Measurements from ENCODE around the gene PTEN.
"Not testable (repeated sequence)": the region's sequence is repeated elsewhere in the genome, so short reads cannot be mapped to it uniquely, and the experiment has no call there.

PTEN gene

GRCh38 chr10:87855247-87855646 is 8.2 kb upstream of the PTEN start:
- CTCF ChIA-PET, POLR2A ChIA-PET: not testable (repeated sequence)
- 100% methylated on average over 1 of the region's 5 CpGs for WGBS (ENCODE audit: insufficient coverage)

GRCh38 chr10:87855665-87856064 is 7.8 kb upstream of the PTEN start:
- H3K9me3 ChIP-seq (ENCODE audit: control extremely low read depth in 1 of 5, control insufficient read depth in 4 of 5, insufficient read depth in 2 of 5, low read depth in 1 of 5, low read length in 4 of 5); H3K27ac ChIP-seq (ENCODE audit: insufficient read depth in 1 of 2, low read depth in 1 of 2, low read length in 2 of 2, poor library complexity in 1 of 2, severe bottlenecking in 2 of 2); POLR2A ChIA-PET; H3K36me3 ChIP-seq (ENCODE audit: control insufficient read depth in 4 of 4, insufficient read depth in 4 of 4, low read length in 3 of 4); H3K4me3 ChIP-seq (ENCODE audit: control insufficient read depth in 1 of 7, extremely low read depth in 1 of 7, insufficient read depth in 4 of 7, low read depth in 2 of 7, low read length in 6 of 7); H3K27me3 ChIP-seq (replicated peaks in 2 of 5; ENCODE audit: control insufficient read depth in 4 of 5, insufficient read depth in 5 of 5, low read length in 4 of 5): not testable (repeated sequence)
- H3K4me1 ChIP-seq (ENCODE audit: control extremely low read depth in 1 of 4, control insufficient read depth in 4 of 4, insufficient read depth in 4 of 4, low read length in 3 of 4), result peaks cover 2 to 18% (median 13%) of the 10 kb centered on the region in 4 experiments
- WGBS (ENCODE audit: insufficient coverage), result no CpG with 5 or more reads among the region's 4 CpGs
- CTCF ChIA-PET, result interaction anchor here (4.2 kb wide), 1 partner anchor 532 kb away, joined by 19 read pairs; no protein-coding TSS in a partner anchor
- DNase-seq, result peak in 2 of 3 donors; percentile 49 to 61

More at GRCh38 chr10:87855247-87855646, 8.2 kb upstream of the PTEN start:
- not testable (repeated sequence) for H3K27me3 ChIP-seq (replicated peaks in 2 of 5; ENCODE audit: control insufficient read depth in 4 of 5, insufficient read depth in 5 of 5, low read length in 4 of 5); H3K36me3 ChIP-seq (ENCODE audit: control insufficient read depth in 4 of 4, insufficient read depth in 4 of 4, low read length in 3 of 4); H3K4me3 ChIP-seq (ENCODE audit: control insufficient read depth in 1 of 7, extremely low read depth in 1 of 7, insufficient read depth in 4 of 7, low read depth in 2 of 7, low read length in 6 of 7); DNase-seq; H3K9me3 ChIP-seq (ENCODE audit: control extremely low read depth in 1 of 5, control insufficient read depth in 4 of 5, insufficient read depth in 2 of 5, low read depth in 1 of 5, low read length in 4 of 5); H3K27ac ChIP-seq (ENCODE audit: insufficient read depth in 1 of 2, low read depth in 1 of 2, low read length in 2 of 2, poor library complexity in 1 of 2, severe bottlenecking in 2 of 2)
- peaks cover 5 to 18% (median 12%) of the 10 kb centered on the region in 4 experiments for H3K4me1 ChIP-seq (ENCODE audit: control extremely low read depth in 1 of 4, control insufficient read depth in 4 of 4, insufficient read depth in 4 of 4, low read length in 3 of 4)

GRCh38 chr10:87860156-87860795 is 3.1 kb upstream of the PTEN start:
- Histone ChIP-seq H3K4me3 (ENCODE audit: control insufficient read depth in 1 of 7, extremely low read depth in 1 of 7, insufficient read depth in 4 of 7, low read depth in 2 of 7, low read length in 6 of 7) (peak overlapping the region in 2 of 7 experiments; percentile 43 to 83), H3K4me1 (ENCODE audit: control extremely low read depth in 1 of 4, control insufficient read depth in 4 of 4, insufficient read depth in 4 of 4, low read length in 3 of 4) (peaks cover 8 to 25% (median 20%) of the 10 kb centered on the region in 4 experiments), H3K9me3 (ENCODE audit: control extremely low read depth in 1 of 5, control insufficient read depth in 4 of 5, insufficient read depth in 2 of 5, low read depth in 1 of 5, low read length in 4 of 5) (peaks cover 0 to 4% (median 3%) of the 10 kb centered on the region in 5 experiments), H3K27me3 (replicated peaks in 2 of 5; ENCODE audit: control insufficient read depth in 4 of 5, insufficient read depth in 5 of 5, low read length in 4 of 5) (no peaks in the 10 kb centered on the region), H3K36me3 (ENCODE audit: control insufficient read depth in 4 of 4, insufficient read depth in 4 of 4, low read length in 3 of 4) (peaks cover 0 to 2% (median 0%) of the 10 kb centered on the region in 4 experiments), H3K27ac (ENCODE audit: insufficient read depth in 1 of 2, low read depth in 1 of 2, low read length in 2 of 2, poor library complexity in 1 of 2, severe bottlenecking in 2 of 2) (no peak overlapping the region)
- ChIA-PET CTCF (interaction anchor here (0.7 to 6.9 kb wide), 16 partner anchors 9 to 701 kb away, joined by 3 to 54 read pairs (median 4); no protein-coding TSS in a partner anchor), POLR2A (interaction anchor here (3.4 kb wide), 1 partner anchor 86 kb away, joined by 19 read pairs; no protein-coding TSS in a partner anchor)
- WGBS (ENCODE audit: insufficient coverage), result 42% methylated on average over 2 of the region's 3 CpGs
- DNase-seq, result peak; percentile 88 to 90 (median 90)

GRCh38 chr10:87860816-87861403 is 2.5 kb upstream of the PTEN start:
- DNase-seq, result peak in 1 of 3 donors; percentile 39
- H3K4me1 ChIP-seq (ENCODE audit: control extremely low read depth in 1 of 4, control insufficient read depth in 4 of 4, insufficient read depth in 4 of 4, low read length in 3 of 4), result peaks cover 8 to 25% (median 20%) of the 10 kb centered on the region in 4 experiments
- 43% methylated on average over 1 of the region's 4 CpGs for WGBS (ENCODE audit: insufficient coverage)
- H3K27ac ChIP-seq (ENCODE audit: insufficient read depth in 1 of 2, low read depth in 1 of 2, low read length in 2 of 2, poor library complexity in 1 of 2, severe bottlenecking in 2 of 2), result peak overlapping the region; percentile 51 to 88
- peaks cover 0 to 4% (median 3%) of the 10 kb centered on the region in 5 experiments for H3K9me3 ChIP-seq (ENCODE audit: control extremely low read depth in 1 of 5, control insufficient read depth in 4 of 5, insufficient read depth in 2 of 5, low read depth in 1 of 5, low read length in 4 of 5)
- CTCF ChIA-PET, result interaction anchor here (0.7 to 6.9 kb wide), 18 partner anchors 9 to 700 kb away, joined by 3 to 54 read pairs (median 3); no protein-coding TSS in a partner anchor
- H3K27me3 ChIP-seq (replicated peaks in 2 of 5; ENCODE audit: control insufficient read depth in 4 of 5, insufficient read depth in 5 of 5, low read length in 4 of 5), result no peaks in the 10 kb centered on the region
- peak overlapping the region in 6 of 7 experiments; percentile 83 to 99 (median 96) for H3K4me3 ChIP-seq (ENCODE audit: control insufficient read depth in 1 of 7, extremely low read depth in 1 of 7, insufficient read depth in 4 of 7, low read depth in 2 of 7, low read length in 6 of 7)
- POLR2A ChIA-PET, result interaction anchor here (3.2 to 3.4 kb wide), 2 partner anchors 86 to 526 kb away, joined by 13 to 19 read pairs; no protein-coding TSS in a partner anchor
- H3K36me3 ChIP-seq (ENCODE audit: control insufficient read depth in 4 of 4, insufficient read depth in 4 of 4, low read length in 3 of 4), result peaks cover 0 to 2% (median 0%) of the 10 kb centered on the region in 4 experiments

- peak overlapping the region; percentile 51 to 88 for H3K27ac ChIP-seq (ENCODE audit: insufficient read depth in 1 of 2, low read depth in 1 of 2, low read length in 2 of 2, poor library complexity in 1 of 2, severe bottlenecking in 2 of 2)
- WGBS (ENCODE audit: insufficient coverage), result 0% methylated on average over 15 of the region's 16 CpGs
- H3K9me3 ChIP-seq (ENCODE audit: control extremely low read depth in 1 of 5, control insufficient read depth in 4 of 5, insufficient read depth in 2 of 5, low read depth in 1 of 5, low read length in 4 of 5), result peaks cover 0 to under 1% (median under 1%) of the 10 kb centered on the region in 5 experiments
- peak overlapping the region; percentile 63 to 99 (median 95) for H3K4me3 ChIP-seq (ENCODE audit: control insufficient read depth in 1 of 7, extremely low read depth in 1 of 7, insufficient read depth in 4 of 7, low read depth in 2 of 7, low read length in 6 of 7)
- peak in 2 of 3 donors; percentile 75 to 79 for DNase-seq
- ChIA-PET CTCF (interaction anchor here (0.8 to 6.9 kb wide), 20 partner anchors 9 to 699 kb away, joined by 3 to 54 read pairs (median 4); no protein-coding TSS in a partner anchor), POLR2A (interaction anchor here (0.6 to 3.4 kb wide), 7 partner anchors 10 to 529 kb away, joined by 3 to 19 read pairs (median 3); no protein-coding TSS in a partner anchor)
- no peaks in the 10 kb centered on the region for H3K27me3 ChIP-seq (replicated peaks in 2 of 5; ENCODE audit: control insufficient read depth in 4 of 5, insufficient read depth in 5 of 5, low read length in 4 of 5)
- H3K4me1 ChIP-seq (ENCODE audit: control extremely low read depth in 1 of 4, control insufficient read depth in 4 of 4, insufficient read depth in 4 of 4, low read length in 3 of 4), result peaks cover 8 to 25% (median 20%) of the 10 kb centered on the region in 4 experiments
- peaks cover 0 to 2% (median 0%) of the 10 kb centered on the region in 4 experiments for H3K36me3 ChIP-seq (ENCODE audit: control insufficient read depth in 4 of 4, insufficient read depth in 4 of 4, low read length in 3 of 4)
These were observed 1.9 kb upstream of the PTEN start for GRCh38 chr10:87861566-87861952.

- CTCF ChIA-PET, result interaction anchor here (0.7 to 6.9 kb wide), 25 partner anchors 9 to 690 kb away, joined by 3 to 54 read pairs (median 3); no protein-coding TSS in a partner anchor
- peak; percentile 99 to 100 (median 100) for DNase-seq
- peaks cover 8 to 25% (median 20%) of the 10 kb centered on the region in 4 experiments for H3K4me1 ChIP-seq (ENCODE audit: control extremely low read depth in 1 of 4, control insufficient read depth in 4 of 4, insufficient read depth in 4 of 4, low read length in 3 of 4)
- H3K4me3 ChIP-seq (ENCODE audit: control insufficient read depth in 1 of 7, extremely low read depth in 1 of 7, insufficient read depth in 4 of 7, low read depth in 2 of 7, low read length in 6 of 7), result peak overlapping the region; percentile 63 to 99 (median 95)
- under 1% methylated on average over 49 of the region's 57 CpGs for WGBS (ENCODE audit: insufficient coverage)
- H3K36me3 ChIP-seq (ENCODE audit: control insufficient read depth in 4 of 4, insufficient read depth in 4 of 4, low read length in 3 of 4), result peaks cover 0 to 2% (median 0%) of the 10 kb centered on the region in 4 experiments
- POLR2A ChIA-PET, result interaction anchor here (0.6 to 3.4 kb wide), 13 partner anchors 11 to 528 kb away, joined by 3 to 19 read pairs (median 3); partner anchors contain the start of gene ATAD1
- no peaks in the 10 kb centered on the region for H3K27me3 ChIP-seq (replicated peaks in 2 of 5; ENCODE audit: control insufficient read depth in 4 of 5, insufficient read depth in 5 of 5, low read length in 4 of 5)
- no peaks in the 10 kb centered on the region for H3K9me3 ChIP-seq (ENCODE audit: control extremely low read depth in 1 of 5, control insufficient read depth in 4 of 5, insufficient read depth in 2 of 5, low read depth in 1 of 5, low read length in 4 of 5)
- peak overlapping the region; percentile 77 to 88 for H3K27ac ChIP-seq (ENCODE audit: insufficient read depth in 1 of 2, low read depth in 1 of 2, low read length in 2 of 2, poor library complexity in 1 of 2, severe bottlenecking in 2 of 2)
These were observed 1.3 kb upstream of the PTEN start for GRCh38 chr10:87861953-87862678.

All from common myeloid progenitor, CD34-positive (primary cell).